Measurements from ENCODE around the gene ZC3H4. TPM values are rescaled to one million over a fixed set of nuclear protein-coding genes. Genes with fewer than 3 reads are reported as not detected.

The ZC3H4 gene
- total RNA-seq, 4 donors from 2014 or later, result 25.5 to 40.4 (median 34.2) TPM

- no peak for DNase-seq (ENCODE audit: low spot score in 2 of 2)
- peak overlapping the region in 1 of 4 donors; percentile 25 for H3K27ac ChIP-seq
- H3K27me3 ChIP-seq, result no peaks in the 10 kb centered on the region
- H3K36me3 ChIP-seq, result peaks cover 0 to 19% (median 0%) of the 10 kb centered on the region in 3 donors
- 45 to 59% methylated on average over 9 of the region's 9 CpGs for WGBS, 2 donors
- peaks cover 0 to 16% (median 0%) of the 10 kb centered on the region in 4 donors for H3K4me1 ChIP-seq
- H3K9me3 ChIP-seq, result no peaks in the 10 kb centered on the region
- TF ChIP-seq POLR2A (IDR thresholded peaks at IDR 0.05) (no peak), CTCF (IDR thresholded peaks at IDR 0.05) (no peak), EP300 (IDR thresholded peaks at IDR 0.05) (no peak)
- peak overlapping the region in 1 of 4 donors; percentile 92 for H3K4me3 ChIP-seq
These were observed 64.3 kb downstream of the ZC3H4 start for GRCh38 chr19:47049307-47049700.

GRCh38 chr19:47047763-47048405 lies 65.7 kb downstream of the ZC3H4 start:
- no peaks in the 10 kb centered on the region for H3K9me3 ChIP-seq
- peaks cover 0 to 16% (median 0%) of the 10 kb centered on the region in 4 donors for H3K4me1 ChIP-seq
- H3K27ac ChIP-seq, result peak overlapping the region; percentile 58 to 93 (median 86)
- peak overlapping the region; percentile 69 to 97 (median 92) for H3K4me3 ChIP-seq
- no peaks in the 10 kb centered on the region for H3K27me3 ChIP-seq
- TF ChIP-seq CTCF (IDR thresholded peaks at IDR 0.05) (no peak), POLR2A (IDR thresholded peaks at IDR 0.05) (peak in 1 of 2 donors; percentile 25), EP300 (IDR thresholded peaks at IDR 0.05) (peak in 1 of 2 donors; percentile 57)
- H3K36me3 ChIP-seq, result peaks cover 0 to 24% (median 0%) of the 10 kb centered on the region in 3 donors
- WGBS, 2 donors, result 2 to 5% methylated on average over 32 to 41 of the region's 42 CpGs
- peak; percentile 76 to 83 for DNase-seq (ENCODE audit: low spot score in 2 of 2)

GRCh38 chr19:47047272-47047762 lies 66.3 kb downstream of the ZC3H4 start:
- WGBS, 2 donors, result 79 to 83% methylated on average over 13 of the region's 13 CpGs
- Histone ChIP-seq H3K4me1 (peaks cover 0 to 16% (median 0%) of the 10 kb centered on the region in 4 donors), H3K36me3 (peaks cover 0 to 30% (median 0%) of the 10 kb centered on the region in 3 donors), H3K9me3 (no peaks in the 10 kb centered on the region), H3K27ac (peak overlapping the region in 1 of 4 donors; percentile 93), H3K27me3 (no peaks in the 10 kb centered on the region), H3K4me3 (peak overlapping the region; percentile 69 to 97 (median 92))
- TF ChIP-seq POLR2A (IDR thresholded peaks at IDR 0.05) (no peak), EP300 (IDR thresholded peaks at IDR 0.05) (no peak), CTCF (IDR thresholded peaks at IDR 0.05) (no peak)
- DNase-seq (ENCODE audit: low spot score in 2 of 2), result no peak

- TF ChIP-seq POLR2A (IDR thresholded peaks at IDR 0.05) (no peak), EP300 (IDR thresholded peaks at IDR 0.05) (no peak), CTCF (IDR thresholded peaks at IDR 0.05) (no peak)
- no peak overlapping the region for H3K4me3 ChIP-seq
- no peaks in the 10 kb centered on the region for H3K9me3 ChIP-seq
- H3K27ac ChIP-seq, result no peak overlapping the region
- H3K27me3 ChIP-seq, result no peaks in the 10 kb centered on the region
- no peak for DNase-seq (ENCODE audit: low spot score in 2 of 2)
- WGBS, 2 donors, result 90 to 93% methylated on average over 19 to 45 of the region's 45 CpGs
- peaks cover 0 to 16% (median 0%) of the 10 kb centered on the region in 4 donors for H3K4me1 ChIP-seq
- H3K36me3 ChIP-seq, result peaks cover 0 to 33% (median 0%) of the 10 kb centered on the region in 3 donors
These were observed 67.6 kb downstream of the ZC3H4 start for GRCh38 chr19:47045867-47046470.

All from tibial nerve (tissue), 4 donors.